Hepatocyte (in vitro differentiated cells): ENCODE results near the gene TMEM267. TPM values are rescaled to one million over a fixed set of nuclear protein-coding genes. Genes with fewer than 3 reads are reported as not detected.

ENCODE experiments used
- DNase-seq: peaks from one replicate; pipeline ENCODE4 v3.0.0-alpha.2; 2016; ENCODE audit warnings: low spot score
- H2AFZ ChIP-seq: fragments of 200-600 bp; sonication (generic); 2 replicates; pipeline ENCODE4 v1.6.0; 2016; ENCODE audit warnings: antibody characterized with exemption, mild to moderate bottlenecking
- H3K27ac ChIP-seq: fragments of 200-600 bp; sonication (generic); 2 replicates; pipeline ENCODE4 v1.5.1; 2016; ENCODE audit warnings: mild to moderate bottlenecking
- H3K27me3 ChIP-seq: fragments of 200-600 bp; sonication (generic); 2 replicates; pipeline ENCODE4 v1.6.1; 2016
- H3K36me3 ChIP-seq: fragments of 200-600 bp; sonication (generic); replicated peaks from 2 replicates; pipeline ENCODE4 v1.5.1; 2016; ENCODE audit warnings: low read depth; ENCODE audit not compliant: insufficient read depth
- H3K4me1 ChIP-seq: fragments of 200-600 bp; sonication (generic); 2 replicates; pipeline ENCODE4 v1.5.1; 2016; ENCODE audit warnings: mild to moderate bottlenecking, moderate library complexity; ENCODE audit not compliant: insufficient read depth
- H3K4me2 ChIP-seq: fragments of 200-600 bp; sonication (generic); 2 replicates; pipeline ENCODE4 v1.6.0; 2016
- H3K4me3 ChIP-seq: fragments of 200-600 bp; sonication (generic); 2 replicates; pipeline ENCODE4 v1.5.1; 2016; ENCODE audit warnings: mild to moderate bottlenecking
- H3K79me2 ChIP-seq: fragments of 200-600 bp; sonication (generic); 2 replicates; pipeline ENCODE4 v1.6.0; 2017; ENCODE audit warnings: mild to moderate bottlenecking
- H3K9me2 ChIP-seq: fragments of 200-600 bp; sonication (generic); replicated peaks from 2 replicates; pipeline ENCODE4 v1.6.0; 2017; ENCODE audit warnings: mild to moderate bottlenecking; ENCODE audit not compliant: insufficient read depth
- H3K9me3 ChIP-seq: fragments of 200-600 bp; sonication (generic); 2 replicates; pipeline ENCODE4 v1.5.1; 2016; ENCODE audit warnings: low read depth, mild to moderate bottlenecking
- H4K20me1 ChIP-seq: fragments of 200-600 bp; sonication (generic); 2 replicates; pipeline ENCODE4 v1.6.0; 2016; ENCODE audit warnings: mild to moderate bottlenecking; ENCODE audit not compliant: insufficient read depth, poor library complexity, severe bottlenecking
- EZH2 ChIP-seq: fragments of 200-600 bp; sonication (generic); IDR thresholded peaks from 2 replicates; pipeline ENCODE4 v1.6.1; 2016; ENCODE audit warnings: antibody characterized with exemption, mild to moderate bottlenecking, borderline replicate concordance
- EZH2phosphoT487 ChIP-seq: fragments of 200-600 bp; sonication (generic); IDR thresholded peaks from one replicate; pipeline ENCODE4 v1.6.1; 2018; ENCODE audit warnings: antibody characterized with exemption, mild to moderate bottlenecking, low read depth, moderate library complexity; ENCODE audit not compliant: unreplicated experiment, severe bottlenecking
- WGBS: methylation state at CpG from one replicate; pipeline ENCODE4 v1.1.6; 2016; ENCODE audit warnings: low lambda C conversion rate; ENCODE audit errors: missing lambda C conversion rate; 5-methylcytosine and 5-hydroxymethylcytosine counted together
- polyA plus RNA-seq: library from polyadenylated mRNA; unstranded; fragments of >200 nt; fragmentation: Nextera tagmentation; extraction: Ambion mirVana; gene quantifications from 2 replicates; pipeline ENCODE4 v1.2.1, GENCODE V29; 2016
- total RNA-seq: library from RNA; depleted of rRNA; stranded (reverse); fragments of >200 nt; gene quantifications from 2 replicates; pipeline ENCODE4 v1.2.3, GENCODE V29; 2014
- TF ChIP-seq, protein P1 (sequence below): fragments of 200-600 bp; sonication (generic); IDR thresholded peaks from 2 replicates; pipeline ENCODE4 v1.5.1; 2016; ENCODE audit warnings: antibody characterized with exemption, mild to moderate bottlenecking; ENCODE audit not compliant: poor library complexity

Gene TMEM267
- total and polyA plus RNA-seq, 2 experiments from 2014 or later: 9.7 to 19.4 TPM

DNA sequence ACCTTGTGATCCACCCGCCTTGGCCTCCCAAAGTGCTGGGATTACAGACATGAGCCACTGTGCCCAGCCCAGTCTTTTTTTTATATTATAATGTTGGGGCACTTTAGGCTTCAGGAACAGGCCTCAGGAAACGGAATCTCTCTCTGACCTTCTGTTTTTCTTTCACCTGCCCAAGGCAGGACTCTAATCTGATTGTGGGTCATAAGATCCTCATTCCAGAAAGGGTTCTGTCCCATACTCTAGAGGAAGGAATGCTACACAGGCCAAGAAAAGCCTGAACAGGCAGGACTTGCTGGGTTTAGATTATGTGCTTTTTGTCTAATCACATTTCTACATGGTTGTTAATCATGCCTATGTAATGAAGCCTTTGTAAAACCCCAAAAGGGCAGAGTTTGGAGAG lies 69.7 kb downstream of the TMEM267 start:
- H3K27ac ChIP-seq: no peak overlapping the region

DNA sequence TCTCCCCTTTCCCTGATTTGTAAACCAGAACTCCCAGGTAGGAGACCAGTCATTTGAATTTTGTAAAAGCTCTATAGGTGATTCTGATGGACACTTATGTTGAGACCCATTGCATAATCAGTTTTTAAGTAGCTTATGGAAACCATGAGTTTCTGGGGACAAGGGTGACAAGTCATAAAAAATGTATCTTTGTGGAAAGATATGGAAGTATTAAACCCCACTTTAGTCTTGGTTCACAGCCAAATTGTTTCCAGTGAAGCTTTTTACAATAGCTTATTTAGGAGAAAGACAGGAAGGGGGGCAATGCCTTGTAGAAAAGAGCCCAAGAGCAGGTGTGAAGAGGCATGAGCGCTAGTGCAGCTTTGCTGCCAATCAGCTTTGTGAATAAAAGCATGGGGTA lies 71.0 kb downstream of the TMEM267 start:
- no peaks in the 10 kb centered on the region for H4K20me1 ChIP-seq
- no peaks in the 10 kb centered on the region for H3K4me1 ChIP-seq
- DNase-seq: no peak
- H3K36me3 ChIP-seq: no peaks in the 10 kb centered on the region
- H3K9me3 ChIP-seq: no peaks in the 10 kb centered on the region
- no peak overlapping the region for H3K4me2 ChIP-seq
- H2AFZ ChIP-seq: no peak overlapping the region
- WGBS: 96% methylated on average over 1 of the region's 1 CpG
- H3K9me2 ChIP-seq: no peaks in the 10 kb centered on the region
- H3K79me2 ChIP-seq: no peaks in the 10 kb centered on the region
- H3K27ac ChIP-seq: no peak overlapping the region
- TF ChIP-seq, protein P1, sequence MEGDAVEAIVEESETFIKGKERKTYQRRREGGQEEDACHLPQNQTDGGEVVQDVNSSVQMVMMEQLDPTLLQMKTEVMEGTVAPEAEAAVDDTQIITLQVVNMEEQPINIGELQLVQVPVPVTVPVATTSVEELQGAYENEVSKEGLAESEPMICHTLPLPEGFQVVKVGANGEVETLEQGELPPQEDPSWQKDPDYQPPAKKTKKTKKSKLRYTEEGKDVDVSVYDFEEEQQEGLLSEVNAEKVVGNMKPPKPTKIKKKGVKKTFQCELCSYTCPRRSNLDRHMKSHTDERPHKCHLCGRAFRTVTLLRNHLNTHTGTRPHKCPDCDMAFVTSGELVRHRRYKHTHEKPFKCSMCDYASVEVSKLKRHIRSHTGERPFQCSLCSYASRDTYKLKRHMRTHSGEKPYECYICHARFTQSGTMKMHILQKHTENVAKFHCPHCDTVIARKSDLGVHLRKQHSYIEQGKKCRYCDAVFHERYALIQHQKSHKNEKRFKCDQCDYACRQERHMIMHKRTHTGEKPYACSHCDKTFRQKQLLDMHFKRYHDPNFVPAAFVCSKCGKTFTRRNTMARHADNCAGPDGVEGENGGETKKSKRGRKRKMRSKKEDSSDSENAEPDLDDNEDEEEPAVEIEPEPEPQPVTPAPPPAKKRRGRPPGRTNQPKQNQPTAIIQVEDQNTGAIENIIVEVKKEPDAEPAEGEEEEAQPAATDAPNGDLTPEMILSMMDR: no peak
- no peak for TF ChIP-seq EZH2
- no peak for TF ChIP-seq EZH2phosphoT487
- no peak overlapping the region for H3K4me3 ChIP-seq
- H3K27me3 ChIP-seq: no peaks in the 10 kb centered on the region

More for the DNA sequence above, 69.7 kb downstream of the TMEM267 start:
- Histone ChIP-seq H3K4me3 (no peak overlapping the region), H3K36me3 (no peaks in the 10 kb centered on the region), H3K9me2 (no peaks in the 10 kb centered on the region), H2AFZ (no peak overlapping the region), H4K20me1 (no peaks in the 10 kb centered on the region), H3K27me3 (no peaks in the 10 kb centered on the region), H3K79me2 (no peaks in the 10 kb centered on the region), H3K4me1 (no peaks in the 10 kb centered on the region), H3K4me2 (no peak overlapping the region), H3K9me3 (no peaks in the 10 kb centered on the region)
- 94% methylated on average over 2 of the region's 2 CpGs for WGBS
- no peak for DNase-seq
- TF ChIP-seq, protein P1: no peak
- TF ChIP-seq EZH2 (no peak), EZH2phosphoT487 (no peak)

DNA sequence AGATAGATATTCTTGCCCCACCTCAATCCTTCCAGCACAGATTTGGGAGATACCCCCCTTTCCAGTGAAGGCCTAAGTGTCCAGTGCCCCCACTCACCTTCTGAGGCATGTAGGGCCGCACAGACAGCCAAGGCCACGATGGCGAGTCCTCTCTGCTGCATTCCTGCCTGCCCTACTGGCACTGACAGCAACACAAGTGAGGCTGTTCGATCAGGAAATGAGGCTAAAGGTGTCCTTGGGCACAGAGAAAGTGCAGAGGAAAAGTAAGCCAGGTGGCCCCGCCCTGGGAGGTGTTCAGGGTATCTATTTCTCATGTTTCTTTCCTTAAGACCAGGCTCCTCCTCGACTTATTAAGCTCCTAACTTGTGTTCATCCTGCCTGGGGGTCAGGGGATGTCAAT lies 71.5 kb downstream of the TMEM267 start, which contains the start of gene CCL28:
Gene CCL28 (minus strand): TSS at position 236 of the 400 bp plus-strand sequence. CDS start 75 bp downstream, at position 161.
- Histone ChIP-seq H4K20me1 (no peaks in the 10 kb centered on the region), H3K9me2 (no peaks in the 10 kb centered on the region), H3K36me3 (no peaks in the 10 kb centered on the region), H3K27me3 (no peaks in the 10 kb centered on the region), H3K27ac (no peak within 1 kb of the TSS), H3K9me3 (no peaks in the 10 kb centered on the region), H3K79me2 (no peaks in the 10 kb centered on the region), H3K4me1 (no peaks in the 10 kb centered on the region), H3K4me2 (no peak within 1 kb of the TSS), H3K4me3 (no peak within 1 kb of the TSS), H2AFZ (no peak within 1 kb of the TSS)
- WGBS: 88% methylated on average over 6 of the region's 6 CpGs
- DNase-seq: no peak
- TF ChIP-seq EZH2phosphoT487 (no peak), EZH2 (no peak)
- TF ChIP-seq, protein P1: no peak

DNA sequence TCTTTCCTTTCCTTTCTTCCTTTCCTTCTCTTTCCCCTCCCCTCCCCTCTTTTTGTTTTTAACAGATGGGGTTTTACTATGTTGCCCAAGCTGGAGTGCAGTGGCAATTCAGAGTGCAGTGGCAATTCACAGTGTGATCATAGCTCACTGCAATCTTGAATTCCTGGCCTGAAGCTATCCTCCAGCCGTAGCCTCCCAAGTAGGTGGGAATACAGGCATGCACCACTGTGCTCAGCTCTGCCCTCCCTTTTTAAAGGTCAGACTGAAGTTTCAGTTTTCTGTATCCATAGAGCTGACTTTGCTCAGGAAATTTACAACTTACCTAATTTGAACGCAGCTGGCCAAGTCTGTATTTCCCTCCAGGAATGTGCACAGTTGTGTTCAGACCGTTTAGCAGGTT lies 72.2 kb downstream of the TMEM267 start:
- Histone ChIP-seq H2AFZ (no peak overlapping the region), H3K36me3 (no peaks in the 10 kb centered on the region), H3K9me2 (no peaks in the 10 kb centered on the region), H3K9me3 (no peaks in the 10 kb centered on the region), H3K4me1 (no peaks in the 10 kb centered on the region), H3K79me2 (no peaks in the 10 kb centered on the region), H3K4me3 (no peak overlapping the region), H4K20me1 (no peaks in the 10 kb centered on the region), H3K27me3 (no peaks in the 10 kb centered on the region), H3K27ac (no peak overlapping the region), H3K4me2 (no peak overlapping the region)
- DNase-seq: no peak
- 69% methylated on average over 3 of the region's 3 CpGs for WGBS
- TF ChIP-seq, protein P1: no peak
- no peak for TF ChIP-seq EZH2phosphoT487
- no peak for TF ChIP-seq EZH2
